ENCODE data around the gene GSC2.

The GSC2 gene

GRCh38 chr22:19152942-19153883 is 3.1 kb upstream of the GSC2 start:
- no peak for DNase-seq (ENCODE audit: low read depth)

- no peak for DNase-seq (ENCODE audit: low read depth)
These were observed 1.5 kb upstream of the GSC2 start for GRCh38 chr22:19151329-19152191.

GRCh38 chr22:19150482-19151328 is 613 bp upstream of the GSC2 start:
- DNase-seq (ENCODE audit: low read depth) = no peak

DNA sequence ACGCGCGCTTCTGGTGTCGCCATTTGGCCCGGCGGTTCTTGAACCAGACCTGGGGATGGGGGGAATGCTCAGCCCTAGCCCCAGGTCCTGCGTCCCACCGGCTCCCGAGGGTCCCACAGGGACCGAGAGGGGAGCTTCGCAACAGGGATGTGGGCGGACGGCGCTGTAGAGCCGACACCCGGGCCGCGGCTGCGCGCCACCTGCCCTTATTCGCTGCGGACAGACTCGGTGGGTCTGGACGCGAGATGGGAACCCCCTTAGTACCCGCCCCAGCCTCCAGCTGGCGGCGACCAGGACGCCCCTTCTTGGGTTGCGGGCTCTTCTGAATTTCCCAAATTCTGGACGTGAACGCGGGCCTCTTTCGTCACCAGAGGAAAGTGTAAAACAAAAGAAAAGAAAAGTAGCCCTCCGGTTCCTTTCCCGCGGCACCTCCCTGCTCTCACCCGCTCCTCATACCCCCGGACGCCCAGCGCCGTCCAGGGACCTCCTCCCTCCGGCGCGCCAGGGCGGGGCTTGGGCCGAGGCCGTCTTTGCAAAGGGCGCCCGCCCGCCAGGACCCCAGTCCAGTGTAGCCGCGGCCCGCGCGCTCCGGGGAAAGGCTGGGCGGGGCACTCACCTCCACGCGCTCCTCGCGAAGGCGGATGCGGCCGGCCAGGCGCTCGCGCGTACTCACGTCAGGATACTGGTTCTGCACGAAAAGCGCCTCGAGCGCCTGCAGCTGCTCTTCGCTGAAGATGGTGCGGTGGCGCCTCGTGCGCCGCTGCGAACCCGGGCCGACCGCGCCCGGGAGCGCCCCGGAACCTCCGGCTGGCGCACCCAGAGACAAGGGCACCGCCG is 827 bp downstream of the GSC2 start:
- DNase-seq (ENCODE audit: low read depth) = no peak

GRCh38 chr22:19148417-19149046 is 1.6 kb downstream of the GSC2 start:
- DNase-seq (ENCODE audit: low read depth) = no peak

DNA sequence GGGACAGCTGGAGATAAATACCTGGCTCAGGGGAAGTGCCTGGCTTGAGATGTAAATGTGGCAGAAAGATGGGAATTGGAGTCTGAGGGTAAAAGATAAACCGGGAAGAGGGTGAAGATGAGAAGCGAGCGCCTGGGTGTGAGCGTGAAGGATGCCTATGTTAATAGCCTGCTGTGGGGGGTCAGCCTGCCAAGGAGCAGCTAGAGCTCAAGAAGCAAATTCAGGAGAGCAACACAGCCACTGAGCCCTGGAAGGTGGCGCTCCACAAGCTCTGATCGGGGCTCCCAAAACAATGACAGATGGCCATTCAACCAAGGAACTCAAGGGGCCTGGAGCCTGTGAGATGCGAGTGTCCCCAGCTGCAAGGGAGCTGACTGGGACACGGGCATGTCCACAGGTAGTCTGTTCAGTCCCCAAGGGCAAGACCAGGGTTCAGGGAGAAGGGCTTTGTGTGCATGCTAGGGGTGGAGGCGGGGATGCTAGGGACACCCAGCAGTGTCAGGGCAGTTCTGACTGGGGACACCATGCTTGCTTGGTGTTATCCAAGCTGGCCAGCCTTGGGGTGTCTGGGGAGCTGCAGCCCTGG is 2.8 kb downstream of the GSC2 start:
- DNase-seq (ENCODE audit: low read depth) = no peak

DNA sequence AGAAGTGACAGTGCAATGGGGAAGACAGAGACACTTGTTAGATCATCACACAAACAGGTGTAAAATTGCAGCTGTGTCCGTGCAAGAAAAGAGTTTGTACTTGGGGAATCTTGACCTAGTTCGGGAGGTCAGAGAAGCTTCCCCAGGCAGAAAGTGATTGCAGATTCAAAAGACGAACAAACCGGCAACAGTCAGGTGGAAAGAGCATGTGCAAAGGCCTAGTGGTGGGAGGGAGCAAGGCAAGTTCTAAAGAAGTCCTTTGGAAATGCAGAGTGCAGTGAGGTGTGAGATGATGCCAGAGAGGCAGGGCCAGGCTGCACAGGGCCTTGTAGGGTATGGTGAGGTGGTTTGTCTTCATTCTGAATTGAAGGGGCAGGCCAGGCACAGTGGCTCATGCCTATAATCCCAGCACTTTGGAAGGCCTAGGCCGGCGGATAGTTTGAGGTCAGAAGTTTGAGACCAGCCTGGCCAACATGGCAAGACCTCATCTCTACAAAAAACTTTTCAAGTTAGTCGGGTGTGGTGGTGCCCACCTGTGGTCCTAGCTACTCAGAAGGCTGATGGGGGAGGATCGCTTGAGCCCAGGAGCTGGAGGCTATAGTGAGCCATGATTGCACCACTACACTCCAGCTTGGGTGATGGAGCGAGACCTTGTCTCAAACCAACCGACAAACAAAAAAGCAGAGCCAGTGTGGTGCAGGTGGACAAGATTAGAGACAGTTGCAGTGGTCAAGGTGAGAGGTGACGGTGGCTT is 3.7 kb downstream of the GSC2 start:
- no peak for DNase-seq (ENCODE audit: low read depth)

GRCh38 chr22:19143967-19144400 is 6.1 kb downstream of the GSC2 start:
- no peak for DNase-seq (ENCODE audit: low read depth)

DNA sequence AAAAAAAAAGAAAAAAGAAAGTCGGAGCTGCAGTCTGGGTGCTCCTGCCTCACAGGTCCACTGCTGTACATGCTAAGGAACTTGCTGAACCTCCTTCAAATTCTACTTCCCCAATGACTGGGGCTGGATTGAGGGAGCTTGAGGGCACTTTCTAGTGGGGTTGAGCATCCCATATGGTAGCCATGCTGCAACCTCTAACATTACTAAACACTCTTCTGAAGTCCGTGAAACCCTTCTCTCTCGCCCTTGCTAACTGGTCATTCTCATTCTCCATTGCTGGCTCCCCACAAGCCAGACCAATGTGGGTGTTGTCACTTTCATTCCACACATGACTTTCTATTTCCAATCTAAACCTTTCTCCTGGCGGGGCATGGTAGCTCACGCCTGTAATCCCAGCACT is 6.9 kb downstream of the GSC2 start:
- DNase-seq (ENCODE audit: low read depth) = no peak

DNA sequence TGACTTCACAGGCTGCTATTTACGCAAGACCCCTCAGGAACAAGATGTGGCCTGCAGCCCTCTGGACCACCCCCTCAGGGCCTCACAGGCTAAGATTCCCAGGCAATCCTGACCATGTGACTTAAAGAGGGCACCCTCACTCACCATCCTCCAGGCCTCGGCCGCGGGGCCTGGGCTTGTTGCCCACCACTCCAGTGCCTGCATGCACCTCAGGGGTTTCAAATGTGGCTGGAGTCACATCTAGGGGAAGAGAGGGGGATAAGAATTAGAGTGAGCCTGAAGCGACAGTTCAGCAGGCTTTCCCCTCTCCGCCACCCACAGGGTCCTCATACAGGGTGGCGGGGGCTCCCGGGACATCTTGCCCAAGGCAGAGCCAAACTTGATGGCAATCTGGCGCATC is 7.7 kb downstream of the GSC2 start:
- no peak for DNase-seq (ENCODE audit: low read depth)

DNA sequence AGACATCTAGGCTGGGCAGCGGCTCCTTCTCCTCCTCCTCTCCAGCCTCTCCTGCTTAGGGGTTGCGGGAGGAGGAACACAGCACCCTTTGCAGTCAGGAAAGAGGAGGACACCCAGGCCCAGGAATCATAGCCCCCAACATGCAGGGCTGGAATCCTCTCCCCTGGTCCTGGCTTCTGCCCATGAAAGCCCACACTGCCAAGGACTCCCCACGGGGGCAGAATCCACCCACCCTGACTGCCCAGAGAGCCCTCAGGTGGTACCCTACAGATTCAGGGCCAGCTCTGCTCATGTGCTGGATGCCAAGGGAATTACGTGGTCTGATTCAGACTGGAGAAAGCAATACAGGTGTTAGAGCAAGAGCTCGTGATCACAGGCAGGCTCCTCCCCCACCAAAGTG is 10.1 kb downstream of the GSC2 start:
- DNase-seq (ENCODE audit: low read depth) = no peak

DNA sequence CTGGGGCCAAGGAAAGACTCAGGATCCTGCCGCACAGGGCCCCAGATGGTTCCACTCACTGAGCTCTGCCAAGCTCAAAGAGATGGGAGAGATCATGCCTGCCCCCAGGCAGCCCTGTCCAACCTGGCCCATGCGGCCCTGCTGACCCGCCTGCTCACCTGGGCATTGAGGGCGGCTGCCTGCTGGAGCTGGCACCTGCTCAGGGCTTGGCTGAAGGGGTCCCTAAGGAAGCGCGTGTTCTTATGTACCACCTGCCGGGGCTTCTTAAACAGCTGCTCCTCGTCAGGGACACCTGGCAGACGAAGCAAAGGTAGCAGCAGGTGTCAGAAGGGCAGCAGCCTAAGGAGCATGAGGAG is 11.1 kb downstream of the GSC2 start:
- no peak for DNase-seq (ENCODE audit: low read depth)

GRCh38 chr22:19138217-19139000 is 11.7 kb downstream of the GSC2 start:
- DNase-seq (ENCODE audit: low read depth) = no peak

DNA sequence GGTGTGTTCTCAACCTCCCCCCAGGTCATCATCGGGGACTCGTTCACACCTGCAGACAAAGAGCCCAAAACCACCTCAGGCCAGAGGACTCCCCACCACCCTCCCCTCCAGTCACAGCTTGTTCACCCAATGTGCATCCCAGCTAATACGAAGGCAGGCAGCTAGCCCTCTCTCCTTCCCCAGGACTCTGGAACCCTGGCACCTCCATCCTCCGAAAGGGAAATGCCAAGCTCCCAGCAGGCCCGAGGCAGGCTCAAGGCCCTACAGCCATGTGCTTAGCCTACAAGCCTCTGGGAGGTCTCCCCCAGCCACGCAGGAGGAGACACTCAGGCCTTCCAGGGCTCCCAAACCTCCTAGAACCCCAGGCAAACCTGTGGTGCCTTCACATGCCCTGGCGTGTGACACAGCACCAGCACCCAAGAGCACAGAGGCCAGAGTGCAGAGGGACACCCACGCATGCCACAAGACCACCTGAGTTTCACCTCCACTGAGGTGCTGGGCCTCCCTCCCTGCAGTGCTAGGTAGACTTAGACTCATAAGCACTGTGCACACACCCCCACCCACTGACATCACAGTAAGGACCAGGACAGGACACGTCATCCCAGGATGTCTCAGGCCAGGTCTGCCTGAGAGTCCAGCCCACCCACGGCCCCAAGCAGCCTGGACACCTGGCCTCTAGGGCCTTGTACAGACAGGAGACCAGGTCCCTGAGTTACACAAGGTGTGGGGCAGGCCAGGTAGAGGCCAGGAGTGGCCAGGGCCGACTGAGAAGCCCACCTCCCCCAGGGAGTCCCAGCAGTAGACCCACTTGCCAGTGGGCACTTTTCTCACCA is 12.5 kb downstream of the GSC2 start:
- DNase-seq (ENCODE audit: low read depth) = no peak

DNA sequence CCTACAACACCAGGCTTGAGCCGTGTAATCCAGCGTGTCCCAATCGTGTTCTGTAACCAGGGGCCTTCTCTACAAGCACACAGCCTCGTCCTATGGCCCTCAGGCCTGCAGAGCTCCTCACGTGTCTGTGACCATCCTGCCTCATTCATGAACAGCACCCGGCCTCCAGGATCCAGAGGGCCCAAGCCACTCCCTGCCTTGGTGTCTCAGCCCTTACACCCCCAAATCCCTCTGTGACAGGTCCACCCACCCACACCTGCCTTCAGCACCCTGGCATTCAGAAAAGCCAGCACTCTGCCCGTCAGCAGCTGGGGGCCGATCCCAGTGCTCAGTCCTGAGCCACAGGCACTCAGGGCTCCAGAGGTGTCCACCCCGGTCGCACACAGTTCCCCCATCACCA is 13.2 kb downstream of the GSC2 start:
- DNase-seq (ENCODE audit: low read depth) = no peak

DNA sequence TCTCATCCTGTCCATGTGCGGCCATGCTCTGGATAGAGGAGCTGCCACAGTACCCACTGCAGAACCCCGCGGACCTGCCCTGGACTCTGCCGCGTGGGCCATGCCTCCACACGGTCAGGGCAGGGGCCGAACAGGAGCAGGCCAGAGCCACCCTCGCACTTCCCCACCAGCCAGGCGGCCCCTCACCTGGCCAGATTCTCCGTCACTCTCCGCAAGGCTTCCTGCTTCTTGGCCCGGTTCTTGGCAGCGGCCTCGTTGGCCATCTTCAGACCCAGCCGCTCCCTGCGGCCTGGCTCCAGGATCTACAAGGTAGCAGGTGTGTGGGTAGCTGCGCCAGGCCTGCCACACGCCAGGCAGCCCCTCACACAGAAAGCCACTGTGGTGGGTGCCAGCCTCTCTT is 15.2 kb downstream of the GSC2 start:
- DNase-seq (ENCODE audit: low read depth) = no peak

GRCh38 chr22:19134176-19134831 is 15.8 kb downstream of the GSC2 start:
- no peak for DNase-seq (ENCODE audit: low read depth)
